ENCODE data around the gene SMARCA5. TPM values are rescaled to one million over a fixed set of nuclear protein-coding genes. Genes with fewer than 3 reads are reported as not detected.

SMARCA5 gene
- total RNA-seq (10 to 100 TPM; 28.9 to 39.0 (median 31.1) TPM), polyA plus RNA-seq (14.9 TPM)
- long read RNA-seq, donor 1, full-length matches to known transcripts = 94 of 123 reads
- long read RNA-seq, donor 1, partial matches to known transcripts = 28 of 123 reads
- long read RNA-seq, donor 1, other reads (novel, unspliced or antisense) = 1 of 123 reads
- long read RNA-seq, donor 2, full-length matches to known transcripts = 69 of 79 reads
- long read RNA-seq, donor 2, partial matches to known transcripts = 8 of 79 reads
- long read RNA-seq, donor 2, other reads (novel, unspliced or antisense) = 2 of 79 reads
- long read RNA-seq, donor 3, full-length matches to known transcripts = 170 of 474 reads
- long read RNA-seq, donor 3, partial matches to known transcripts = 282 of 474 reads
- long read RNA-seq, donor 3, other reads (novel, unspliced or antisense) = 22 of 474 reads
- long read RNA-seq, donor 4, full-length matches to known transcripts = 56 of 66 reads
- long read RNA-seq, donor 4, partial matches to known transcripts = 6 of 66 reads
- long read RNA-seq, donor 4, other reads (novel, unspliced or antisense) = 4 of 66 reads

DNA sequence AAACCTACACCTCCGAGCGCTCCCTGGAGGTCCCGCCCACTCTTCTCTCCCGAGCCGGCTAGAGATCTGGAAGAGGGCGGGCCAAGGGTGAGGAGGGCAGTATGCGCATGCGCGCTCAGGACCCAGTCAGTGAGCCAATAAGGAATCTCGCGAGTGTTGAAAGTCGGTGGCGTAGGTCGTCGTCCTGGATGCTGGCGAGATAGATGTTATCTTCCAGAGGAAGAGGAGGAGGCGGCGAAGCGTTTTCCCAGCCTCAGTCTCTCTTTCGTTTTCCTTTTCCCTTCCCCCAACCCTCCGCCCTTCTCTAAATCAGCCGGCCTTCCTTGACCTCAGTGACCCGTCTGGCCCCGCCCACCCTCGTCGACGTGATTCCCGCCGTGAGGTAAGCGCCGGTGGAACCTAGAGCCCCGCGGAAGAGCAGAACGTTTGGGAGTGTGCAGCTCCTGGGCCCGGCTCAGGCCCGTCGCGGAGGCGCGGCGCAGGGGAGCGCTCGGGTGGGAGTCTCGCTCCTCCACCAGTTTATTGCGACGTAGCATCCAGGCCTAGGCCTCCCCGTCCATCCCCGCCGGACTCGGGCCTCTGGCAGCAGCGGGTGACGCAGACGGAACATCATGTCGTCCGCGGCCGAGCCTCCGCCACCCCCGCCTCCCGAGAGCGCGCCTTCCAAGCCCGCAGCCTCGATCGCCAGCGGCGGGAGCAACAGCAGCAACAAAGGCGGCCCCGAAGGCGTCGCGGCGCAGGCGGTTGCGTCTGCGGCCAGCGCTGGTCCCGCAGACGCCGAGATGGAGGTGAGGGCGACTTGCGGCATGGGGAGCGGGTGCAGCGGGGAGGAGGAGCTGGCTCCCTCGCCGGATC is at the start of gene SMARCA5:
SMARCA5 (plus strand) TSS at position 389 of the 855 bp plus-strand sequence; CDS start at position 612, 223 bp downstream.
- WGBS = under 1% methylated on average over 86 of the region's 86 CpGs
- peak within 1 kb of the TSS; percentile 59 for H3K4me3 ChIP-seq (ENCODE audit: low read length)
- H3K27ac ChIP-seq (ENCODE audit: low read length) = peak within 1 kb of the TSS; percentile 97
- no peaks in the 10 kb centered on the region for H3K27me3 ChIP-seq (ENCODE audit: control insufficient read depth, insufficient read depth)
- DNase-seq = peak; percentile 97 to 98 (median 98)
- intact Hi-C loops (cut with DNase I) = no loop called here
- peak; percentile 97 to 98 for ATAC-seq
- H3K4me1 ChIP-seq (ENCODE audit: control insufficient read depth, insufficient read depth, low read length) = no peaks in the 10 kb centered on the region
- no peaks in the 10 kb centered on the region for H3K9me3 ChIP-seq (ENCODE audit: control insufficient read depth, low read length)

DNA sequence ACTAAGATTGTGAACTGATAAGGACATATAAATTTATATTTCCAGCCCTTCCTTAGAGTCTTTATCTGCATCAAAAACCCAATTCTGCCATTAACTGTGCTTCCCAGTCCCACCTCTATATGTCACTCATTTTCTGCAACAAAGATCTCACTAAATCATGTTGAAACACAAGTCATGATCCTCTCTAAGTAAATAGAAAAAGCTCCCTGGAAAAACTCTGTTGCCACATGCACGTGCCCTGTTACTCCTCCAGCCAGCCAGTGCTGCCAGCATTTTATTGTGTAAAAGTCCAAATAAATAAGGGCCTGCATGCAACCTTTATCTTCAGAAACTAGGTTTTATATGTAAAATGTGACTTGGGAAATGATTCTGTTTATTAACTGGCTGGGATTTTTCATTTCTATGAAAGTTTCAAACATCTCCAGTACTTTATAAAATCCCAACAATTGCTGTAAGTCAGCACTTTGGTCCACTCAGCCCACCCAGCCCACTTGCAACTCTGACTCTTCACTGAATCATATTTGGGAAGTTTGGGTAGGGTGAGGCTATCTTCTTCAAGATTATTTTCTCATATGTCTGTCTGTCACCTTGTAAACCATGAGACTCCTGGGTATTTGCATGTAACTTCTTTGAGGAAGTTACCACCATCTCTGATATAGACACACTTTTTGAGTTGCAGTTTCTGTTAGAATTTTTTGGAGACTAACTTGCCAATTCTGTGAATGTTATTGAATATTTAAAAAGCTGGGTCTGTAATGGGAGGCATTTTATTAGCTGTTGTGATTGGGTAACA is 40.0 kb upstream of the SMARCA5 start:
- Histone ChIP-seq H3K4me1 (ENCODE audit: control insufficient read depth, insufficient read depth, low read length) (no peaks in the 10 kb centered on the region), H3K9me3 (ENCODE audit: control insufficient read depth, low read length) (no peaks in the 10 kb centered on the region), H3K27me3 (ENCODE audit: control insufficient read depth, insufficient read depth) (no peaks in the 10 kb centered on the region), H3K27ac (ENCODE audit: low read length) (no peak overlapping the region), H3K4me3 (ENCODE audit: low read length) (no peak overlapping the region)
- DNase-seq = no peak
- no peak for ATAC-seq
- 68% methylated on average over 1 of the region's 1 CpG for WGBS
- intact Hi-C loops (cut with DNase I) = no loop called here

GRCh38 chr4:143477487-143477886 is 36.0 kb upstream of the SMARCA5 start:
- Histone ChIP-seq H3K27me3 (ENCODE audit: control insufficient read depth, insufficient read depth) (no peaks in the 10 kb centered on the region), H3K4me3 (ENCODE audit: low read length) (no peak overlapping the region), H3K9me3 (ENCODE audit: control insufficient read depth, low read length) (no peaks in the 10 kb centered on the region), H3K27ac (ENCODE audit: low read length) (no peak overlapping the region), H3K4me1 (ENCODE audit: control insufficient read depth, insufficient read depth, low read length) (no peaks in the 10 kb centered on the region)
- ATAC-seq (no peak), DNase-seq (no peak)
- intact Hi-C loops (cut with DNase I) = no loop called here
- WGBS = 82% methylated on average over 2 of the region's 2 CpGs

- 59% methylated on average over 3 of the region's 3 CpGs for WGBS
- no peak overlapping the region for H3K27ac ChIP-seq (ENCODE audit: low read length)
- DNase-seq = no peak
- ATAC-seq = no peak
- no peaks in the 10 kb centered on the region for H3K4me1 ChIP-seq (ENCODE audit: control insufficient read depth, insufficient read depth, low read length)
- intact Hi-C loops (cut with DNase I) = loop anchor here (5.0 to 10.0 kb wide), 3 partner anchors 274 to 279 kb away; no protein-coding TSS in a partner anchor
- no peaks in the 10 kb centered on the region for H3K27me3 ChIP-seq (ENCODE audit: control insufficient read depth, insufficient read depth)
- H3K9me3 ChIP-seq (ENCODE audit: control insufficient read depth, low read length) = no peaks in the 10 kb centered on the region
- no peak overlapping the region for H3K4me3 ChIP-seq (ENCODE audit: low read length)
Measured at GRCh38 chr4:143481361-143481760, 32.1 kb upstream of the SMARCA5 start.

DNA sequence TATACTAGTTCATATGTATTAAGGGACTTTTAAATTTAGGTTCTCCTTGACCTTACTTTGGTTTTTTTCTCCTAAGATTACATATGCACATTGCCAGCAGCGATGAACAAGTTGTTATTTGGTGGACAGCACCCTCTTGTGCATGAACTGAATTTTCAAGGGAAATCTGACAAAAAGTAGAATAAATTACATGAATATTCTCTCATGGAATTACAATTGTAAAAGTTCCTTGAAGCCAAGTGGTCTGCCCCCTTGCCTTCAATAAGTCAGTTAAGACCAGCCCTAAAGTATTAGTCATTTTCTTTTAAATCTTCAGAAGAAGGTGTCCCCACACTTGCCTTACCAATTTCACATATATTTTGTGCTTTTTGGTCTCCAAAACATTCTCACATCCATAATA is 30.7 kb upstream of the SMARCA5 start:
- ATAC-seq (peak in 1 of 2 donors; percentile 59), DNase-seq (no peak)
- intact Hi-C loops (cut with DNase I) = loop anchor here (5.0 to 10.0 kb wide), 3 partner anchors 276 to 281 kb away; no protein-coding TSS in a partner anchor
- Histone ChIP-seq H3K27ac (ENCODE audit: low read length) (no peak overlapping the region), H3K27me3 (ENCODE audit: control insufficient read depth, insufficient read depth) (no peaks in the 10 kb centered on the region), H3K9me3 (ENCODE audit: control insufficient read depth, low read length) (no peaks in the 10 kb centered on the region), H3K4me1 (ENCODE audit: control insufficient read depth, insufficient read depth, low read length) (no peaks in the 10 kb centered on the region), H3K4me3 (ENCODE audit: low read length) (no peak overlapping the region)
- 1% methylated on average over 1 of the region's 1 CpG for WGBS

GRCh38 chr4:143486314-143486713 is 27.2 kb upstream of the SMARCA5 start:
- Histone ChIP-seq H3K27me3 (ENCODE audit: control insufficient read depth, insufficient read depth) (no peaks in the 10 kb centered on the region), H3K4me1 (ENCODE audit: control insufficient read depth, insufficient read depth, low read length) (no peaks in the 10 kb centered on the region), H3K4me3 (ENCODE audit: low read length) (no peak overlapping the region), H3K9me3 (ENCODE audit: control insufficient read depth, low read length) (no peaks in the 10 kb centered on the region), H3K27ac (ENCODE audit: low read length) (no peak overlapping the region)
- DNase-seq (no peak), ATAC-seq (no peak)
- intact Hi-C loops (cut with DNase I) = loop anchor here in 1 of 4 donors (10.0 kb wide), 1 partner anchor 282 kb away; no protein-coding TSS in a partner anchor
- WGBS = 94% methylated on average over 1 of the region's 1 CpG

GRCh38 chr4:143488687-143489086 is 24.8 kb upstream of the SMARCA5 start:
- no peak overlapping the region for H3K27ac ChIP-seq (ENCODE audit: low read length)
- H3K27me3 ChIP-seq (ENCODE audit: control insufficient read depth, insufficient read depth) = no peaks in the 10 kb centered on the region
- DNase-seq (no peak), ATAC-seq (no peak)
- H3K4me1 ChIP-seq (ENCODE audit: control insufficient read depth, insufficient read depth, low read length) = no peaks in the 10 kb centered on the region
- no peaks in the 10 kb centered on the region for H3K9me3 ChIP-seq (ENCODE audit: control insufficient read depth, low read length)
- intact Hi-C loops (cut with DNase I) = loop anchor here in 1 of 4 donors (10.0 kb wide), 1 partner anchor 284 kb away; no protein-coding TSS in a partner anchor
- 97% methylated on average over 3 of the region's 3 CpGs for WGBS
- H3K4me3 ChIP-seq (ENCODE audit: low read length) = no peak overlapping the region

DNA sequence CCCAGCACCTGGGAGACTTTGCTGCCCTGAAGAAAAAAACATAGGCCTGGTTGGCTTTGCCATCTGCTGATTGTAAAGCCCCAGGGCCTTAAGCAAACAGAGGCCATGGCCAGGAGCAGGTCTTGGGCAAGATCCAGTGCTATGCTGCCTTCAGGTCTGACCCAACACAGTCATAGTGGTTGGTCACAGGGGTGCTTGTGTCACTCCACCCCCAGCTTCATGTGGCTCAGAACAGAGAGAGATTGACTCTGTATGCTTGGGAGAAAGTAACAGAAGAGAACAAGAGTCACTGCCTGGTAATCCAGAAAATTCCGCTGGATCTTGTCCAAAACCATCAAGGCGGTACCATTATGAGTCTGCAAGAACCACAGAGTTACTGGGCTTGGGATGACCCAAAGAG is 24.4 kb upstream of the SMARCA5 start:
- H3K27me3 ChIP-seq (ENCODE audit: control insufficient read depth, insufficient read depth) = no peaks in the 10 kb centered on the region
- intact Hi-C loops (cut with DNase I) = loop anchor here in 1 of 4 donors (10.0 kb wide), 1 partner anchor 284 kb away; no protein-coding TSS in a partner anchor
- H3K4me3 ChIP-seq (ENCODE audit: low read length) = no peak overlapping the region
- DNase-seq = no peak
- no peak overlapping the region for H3K27ac ChIP-seq (ENCODE audit: low read length)
- no peak for ATAC-seq
- H3K4me1 ChIP-seq (ENCODE audit: control insufficient read depth, insufficient read depth, low read length) = no peaks in the 10 kb centered on the region
- no peaks in the 10 kb centered on the region for H3K9me3 ChIP-seq (ENCODE audit: control insufficient read depth, low read length)
- over 99% methylated on average over 2 of the region's 2 CpGs for WGBS

GRCh38 chr4:143498021-143498420 is 15.5 kb upstream of the SMARCA5 start:
- intact Hi-C loops (cut with DNase I) = no loop called here
- 80% methylated on average over 8 of the region's 8 CpGs for WGBS

GRCh38 chr4:143502231-143502630 is 11.3 kb upstream of the SMARCA5 start:
- ATAC-seq (no peak), DNase-seq (no peak)
- Histone ChIP-seq H3K4me1 (ENCODE audit: control insufficient read depth, insufficient read depth, low read length) (no peaks in the 10 kb centered on the region), H3K27ac (ENCODE audit: low read length) (no peak overlapping the region), H3K27me3 (ENCODE audit: control insufficient read depth, insufficient read depth) (no peaks in the 10 kb centered on the region), H3K4me3 (ENCODE audit: low read length) (no peak overlapping the region), H3K9me3 (ENCODE audit: control insufficient read depth, low read length) (no peaks in the 10 kb centered on the region)
- WGBS = 92% methylated on average over 1 of the region's 1 CpG
- intact Hi-C loops (cut with DNase I) = no loop called here

More at GRCh38 chr4:143498021-143498420, 15.5 kb upstream of the SMARCA5 start:
- no peaks in the 10 kb centered on the region for H3K9me3 ChIP-seq (ENCODE audit: control insufficient read depth, low read length)
- ATAC-seq (no peak), DNase-seq (no peak)
- H3K27ac ChIP-seq (ENCODE audit: low read length) = no peak overlapping the region
- no peaks in the 10 kb centered on the region for H3K27me3 ChIP-seq (ENCODE audit: control insufficient read depth, insufficient read depth)
- no peak overlapping the region for H3K4me3 ChIP-seq (ENCODE audit: low read length)
- H3K4me1 ChIP-seq (ENCODE audit: control insufficient read depth, insufficient read depth, low read length) = no peaks in the 10 kb centered on the region

All from right cardiac atrium (tissue), 5 donors.